ENCODE measurements around the gene PAFAH1B2.
A peak's percentile ranks its signal among the peaks of the same experiment; 100 is the strongest.

DNA sequence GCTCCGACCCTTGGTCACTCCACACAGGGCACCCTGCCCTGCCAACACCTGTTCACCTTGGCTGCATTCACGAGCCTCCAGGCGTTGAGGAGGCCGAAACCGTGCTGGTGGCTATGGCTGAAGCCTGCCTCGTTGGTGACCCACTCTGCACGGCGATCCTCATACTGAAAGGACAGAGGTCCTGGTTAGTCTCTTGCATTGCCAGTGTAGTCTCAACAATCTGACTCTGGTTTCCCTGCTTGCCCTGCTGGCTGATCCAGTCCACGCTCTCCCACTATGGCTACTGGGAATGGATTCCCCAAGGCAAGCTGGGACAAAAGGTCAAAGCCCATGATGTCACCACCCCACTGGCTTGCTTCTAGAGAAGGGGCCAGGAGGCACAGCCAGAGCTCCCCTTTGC lies 74.9 kb downstream of the PAFAH1B2 start:
- TF ChIP-seq FOS (IDR thresholded peaks at IDR 0.05; ENCODE audit: borderline replicate concordance, extremely low read depth, insufficient read length) (no peak), GABPA (IDR thresholded peaks at IDR 0.05; ENCODE audit: low read depth) (no peak), SRF (IDR thresholded peaks at IDR 0.05; ENCODE audit: low read depth in 2 of 2, low read length in 2 of 2) (no peak), TAF1 (IDR thresholded peaks at IDR 0.05; ENCODE audit: borderline replicate concordance, low read depth, low read length) (no peak), RFX5 (IDR thresholded peaks at IDR 0.05; ENCODE audit: low read depth, low read length) (no peak), CEBPB (IDR thresholded peaks at IDR 0.05; ENCODE audit: borderline replicate concordance in 1 of 2, low read depth in 2 of 2, low read length in 2 of 2) (no peak), RAD21 (IDR thresholded peaks at IDR 0.05; ENCODE audit: insufficient read depth, low read depth, low read length) (no peak), RCOR1 (conservative IDR thresholded peaks at IDR 0.05; ENCODE audit: low read depth, low read length) (no peak), EP300 (IDR thresholded peaks at IDR 0.05; ENCODE audit: borderline replicate concordance in 1 of 2, control insufficient read depth in 1 of 2, low read depth in 2 of 2, low read length in 2 of 2) (no peak), POLR2A (IDR thresholded peaks at IDR 0.05; ENCODE audit: low read depth, low read length) (peak; percentile 26; the same call in 1 of the 2 replicates)
- TF ChIP-seq, protein P1, sequence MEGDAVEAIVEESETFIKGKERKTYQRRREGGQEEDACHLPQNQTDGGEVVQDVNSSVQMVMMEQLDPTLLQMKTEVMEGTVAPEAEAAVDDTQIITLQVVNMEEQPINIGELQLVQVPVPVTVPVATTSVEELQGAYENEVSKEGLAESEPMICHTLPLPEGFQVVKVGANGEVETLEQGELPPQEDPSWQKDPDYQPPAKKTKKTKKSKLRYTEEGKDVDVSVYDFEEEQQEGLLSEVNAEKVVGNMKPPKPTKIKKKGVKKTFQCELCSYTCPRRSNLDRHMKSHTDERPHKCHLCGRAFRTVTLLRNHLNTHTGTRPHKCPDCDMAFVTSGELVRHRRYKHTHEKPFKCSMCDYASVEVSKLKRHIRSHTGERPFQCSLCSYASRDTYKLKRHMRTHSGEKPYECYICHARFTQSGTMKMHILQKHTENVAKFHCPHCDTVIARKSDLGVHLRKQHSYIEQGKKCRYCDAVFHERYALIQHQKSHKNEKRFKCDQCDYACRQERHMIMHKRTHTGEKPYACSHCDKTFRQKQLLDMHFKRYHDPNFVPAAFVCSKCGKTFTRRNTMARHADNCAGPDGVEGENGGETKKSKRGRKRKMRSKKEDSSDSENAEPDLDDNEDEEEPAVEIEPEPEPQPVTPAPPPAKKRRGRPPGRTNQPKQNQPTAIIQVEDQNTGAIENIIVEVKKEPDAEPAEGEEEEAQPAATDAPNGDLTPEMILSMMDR (IDR thresholded peaks at IDR 0.05 in 2 of 3, conservative IDR thresholded peaks at IDR 0.05 in 1 of 3; ENCODE audit: control insufficient read depth in 2 of 3, extremely low read depth in 1 of 3, insufficient read depth in 1 of 3, low read depth in 3 of 3, low read length in 3 of 3) = no peak
- TF ChIP-seq, protein P2, sequence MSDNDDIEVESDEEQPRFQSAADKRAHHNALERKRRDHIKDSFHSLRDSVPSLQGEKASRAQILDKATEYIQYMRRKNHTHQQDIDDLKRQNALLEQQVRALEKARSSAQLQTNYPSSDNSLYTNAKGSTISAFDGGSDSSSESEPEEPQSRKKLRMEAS (IDR thresholded peaks at IDR 0.05; ENCODE audit: low read depth, low read length) = no peak
